Erythroblast (primary cell): ENCODE results near the gene PLEKHG2.

Experiments
- GATA1 ChIP-seq: IDR thresholded peaks from 2 replicates; pipeline ENCODE4 v1.6.1; 2011; ENCODE audit warnings: low read depth, mild to moderate bottlenecking, control low read depth, low read length, moderate library complexity
- POLR2A ChIP-seq: IDR thresholded peaks from 2 replicates; pipeline ENCODE4 v1.6.1; 2011; ENCODE audit warnings: mild to moderate bottlenecking, low read length

- TF ChIP-seq POLR2A (no peak), GATA1 (no peak)
These were observed 7.1 kb upstream of the PLEKHG2 start for GRCh38 chr19:39405261-39405957.
